ENCODE data around the gene MARK3.

MARK3 gene

GRCh38 chr14:103534576-103535061 is 149.4 kb downstream of the MARK3 start:
- Histone ChIP-seq H3K27me3 (ENCODE audit: insufficient read depth, low read length) (no peaks in the 10 kb centered on the region), H3K27ac (ENCODE audit: low read depth, low read length) (no peak overlapping the region), H2AFZ (ENCODE audit: low read length, unreplicated experiment) (no peak overlapping the region), H3K79me2 (ENCODE audit: control insufficient read depth, insufficient read depth, low read length, unreplicated experiment) (peaks cover 19% of the 10 kb centered on the region), H3K36me3 (ENCODE audit: insufficient read depth, low read length) (peaks cover 3% of the 10 kb centered on the region; the same call in 1 of the 2 replicates), H3K4me1 (ENCODE audit: control insufficient read depth, insufficient read depth, low read length, unreplicated experiment) (peaks cover 16% of the 10 kb centered on the region), H3K4me3 (ENCODE audit: low read depth, low read length) (no peak overlapping the region)

- peaks cover 15% of the 10 kb centered on the region for H3K4me1 ChIP-seq (ENCODE audit: control insufficient read depth, insufficient read depth, low read length, unreplicated experiment)
- no peak overlapping the region for H2AFZ ChIP-seq (ENCODE audit: low read length, unreplicated experiment)
- peaks cover 13% of the 10 kb centered on the region for H3K79me2 ChIP-seq (ENCODE audit: control insufficient read depth, insufficient read depth, low read length, unreplicated experiment)
- H3K36me3 ChIP-seq (ENCODE audit: insufficient read depth, low read length) = peaks cover 3% of the 10 kb centered on the region; the same call in 1 of the 2 replicates
- H3K4me3 ChIP-seq (ENCODE audit: low read depth, low read length) = no peak overlapping the region
- no peaks in the 10 kb centered on the region for H3K27me3 ChIP-seq (ENCODE audit: insufficient read depth, low read length)
- H3K27ac ChIP-seq (ENCODE audit: low read depth, low read length) = no peak overlapping the region
Observed at GRCh38 chr14:103535081-103535890, 150.1 kb downstream of the MARK3 start.

GRCh38 chr14:103535891-103536565 is 150.8 kb downstream of the MARK3 start:
- H3K4me1 ChIP-seq (ENCODE audit: control insufficient read depth, insufficient read depth, low read length, unreplicated experiment) = peaks cover 17% of the 10 kb centered on the region
- no peak overlapping the region for H2AFZ ChIP-seq (ENCODE audit: low read length, unreplicated experiment)
- peak overlapping the region; percentile 73; the same call in 1 of the 2 replicates for H3K27ac ChIP-seq (ENCODE audit: low read depth, low read length)
- no peaks in the 10 kb centered on the region for H3K27me3 ChIP-seq (ENCODE audit: insufficient read depth, low read length)
- no peak overlapping the region for H3K4me3 ChIP-seq (ENCODE audit: low read depth, low read length)
- peaks cover 5% of the 10 kb centered on the region for H3K79me2 ChIP-seq (ENCODE audit: control insufficient read depth, insufficient read depth, low read length, unreplicated experiment)
- no peaks in the 10 kb centered on the region for H3K36me3 ChIP-seq (ENCODE audit: insufficient read depth, low read length)

GRCh38 chr14:103536693-103537092 is 151.5 kb downstream of the MARK3 start:
- Histone ChIP-seq H3K36me3 (ENCODE audit: insufficient read depth, low read length) (no peaks in the 10 kb centered on the region), H3K27ac (ENCODE audit: low read depth, low read length) (peak overlapping the region; percentile 73), H3K79me2 (ENCODE audit: control insufficient read depth, insufficient read depth, low read length, unreplicated experiment) (no peaks in the 10 kb centered on the region), H3K4me1 (ENCODE audit: control insufficient read depth, insufficient read depth, low read length, unreplicated experiment) (peaks cover 24% of the 10 kb centered on the region), H3K4me3 (ENCODE audit: low read depth, low read length) (no peak overlapping the region), H2AFZ (ENCODE audit: low read length, unreplicated experiment) (no peak overlapping the region), H3K27me3 (ENCODE audit: insufficient read depth, low read length) (no peaks in the 10 kb centered on the region)

GRCh38 chr14:103537175-103537990 is 152.2 kb downstream of the MARK3 start:
- no peaks in the 10 kb centered on the region for H3K79me2 ChIP-seq (ENCODE audit: control insufficient read depth, insufficient read depth, low read length, unreplicated experiment)
- no peaks in the 10 kb centered on the region for H3K36me3 ChIP-seq (ENCODE audit: insufficient read depth, low read length)
- no peak overlapping the region for H3K4me3 ChIP-seq (ENCODE audit: low read depth, low read length)
- H2AFZ ChIP-seq (ENCODE audit: low read length, unreplicated experiment) = no peak overlapping the region
- H3K4me1 ChIP-seq (ENCODE audit: control insufficient read depth, insufficient read depth, low read length, unreplicated experiment) = peaks cover 31% of the 10 kb centered on the region
- no peaks in the 10 kb centered on the region for H3K27me3 ChIP-seq (ENCODE audit: insufficient read depth, low read length)
- H3K27ac ChIP-seq (ENCODE audit: low read depth, low read length) = peak overlapping the region; percentile 73

- Histone ChIP-seq H3K4me1 (ENCODE audit: control insufficient read depth, insufficient read depth, low read length, unreplicated experiment) (peaks cover 39% of the 10 kb centered on the region), H3K4me3 (ENCODE audit: low read depth, low read length) (no peak overlapping the region), H2AFZ (ENCODE audit: low read length, unreplicated experiment) (no peak overlapping the region), H3K79me2 (ENCODE audit: control insufficient read depth, insufficient read depth, low read length, unreplicated experiment) (no peaks in the 10 kb centered on the region), H3K27me3 (ENCODE audit: insufficient read depth, low read length) (no peaks in the 10 kb centered on the region), H3K36me3 (ENCODE audit: insufficient read depth, low read length) (no peaks in the 10 kb centered on the region), H3K27ac (ENCODE audit: low read depth, low read length) (no peak overlapping the region)
Observed at GRCh38 chr14:103538291-103539055, 153.3 kb downstream of the MARK3 start.

- Histone ChIP-seq H2AFZ (ENCODE audit: low read length, unreplicated experiment) (no peak overlapping the region), H3K79me2 (ENCODE audit: control insufficient read depth, insufficient read depth, low read length, unreplicated experiment) (no peaks in the 10 kb centered on the region), H3K4me1 (ENCODE audit: control insufficient read depth, insufficient read depth, low read length, unreplicated experiment) (peaks cover 39% of the 10 kb centered on the region), H3K4me3 (ENCODE audit: low read depth, low read length) (no peak overlapping the region), H3K27me3 (ENCODE audit: insufficient read depth, low read length) (no peaks in the 10 kb centered on the region), H3K27ac (ENCODE audit: low read depth, low read length) (no peak overlapping the region), H3K36me3 (ENCODE audit: insufficient read depth, low read length) (no peaks in the 10 kb centered on the region)
Observed at GRCh38 chr14:103539056-103539825, 154.0 kb downstream of the MARK3 start.

GRCh38 chr14:103540821-103541708 is 155.8 kb downstream of the MARK3 start:
- H3K27ac ChIP-seq (ENCODE audit: low read depth, low read length) = peak overlapping the region; percentile 65
- H3K36me3 ChIP-seq (ENCODE audit: insufficient read depth, low read length) = no peaks in the 10 kb centered on the region
- no peaks in the 10 kb centered on the region for H3K27me3 ChIP-seq (ENCODE audit: insufficient read depth, low read length)
- H3K79me2 ChIP-seq (ENCODE audit: control insufficient read depth, insufficient read depth, low read length, unreplicated experiment) = no peaks in the 10 kb centered on the region
- H3K4me3 ChIP-seq (ENCODE audit: low read depth, low read length) = peak overlapping the region; percentile 50; the same call in 1 of the 2 replicates
- peak overlapping the region; percentile 41 for H2AFZ ChIP-seq (ENCODE audit: low read length, unreplicated experiment)
- peaks cover 39% of the 10 kb centered on the region for H3K4me1 ChIP-seq (ENCODE audit: control insufficient read depth, insufficient read depth, low read length, unreplicated experiment)
